GM08714 (cell line): Measurements from ENCODE around the gene GRIP2.

Source experiments
- H3K4me3 ChIP-seq: fragments of 200-500 bp; sonication (Bioruptor generic); 2 replicates; pipeline ENCODE4 v1.5.1; 2014; ENCODE audit warnings: mild to moderate bottlenecking, low read length, inconsistent platforms
- ZNF274 ChIP-seq: IDR thresholded peaks from 2 replicates; pipeline ENCODE4 v1.6.1; 2012; ENCODE audit warnings: mild to moderate bottlenecking, low read depth, low read length

The GRIP2 gene

GRCh38 chr3:14441240-14441919, 98.8 kb downstream of the GRIP2 start:
- no peak for TF ChIP-seq ZNF274
- no peak overlapping the region for H3K4me3 ChIP-seq

- no peak overlapping the region for H3K4me3 ChIP-seq
- no peak for TF ChIP-seq ZNF274
Measured at GRCh38 chr3:14440531-14441239, 99.5 kb downstream of the GRIP2 start.

- TF ChIP-seq ZNF274, result no peak
- no peak overlapping the region for H3K4me3 ChIP-seq
Measured at GRCh38 chr3:14440168-14440518, 100.0 kb downstream of the GRIP2 start.

- H3K4me3 ChIP-seq, result no peak overlapping the region
- no peak for TF ChIP-seq ZNF274
Measured at GRCh38 chr3:14439501-14440167, 100.5 kb downstream of the GRIP2 start.
